ENCODE results near the gene GAS2L1.

The GAS2L1 gene

GRCh38 chr22:29308148-29308790 is 1.8 kb downstream of the GAS2L1 start:
- no peak for FAIRE-seq
- DNase-seq (ENCODE audit: extremely low spot score, insufficient read length, low read depth): no peak

DNA sequence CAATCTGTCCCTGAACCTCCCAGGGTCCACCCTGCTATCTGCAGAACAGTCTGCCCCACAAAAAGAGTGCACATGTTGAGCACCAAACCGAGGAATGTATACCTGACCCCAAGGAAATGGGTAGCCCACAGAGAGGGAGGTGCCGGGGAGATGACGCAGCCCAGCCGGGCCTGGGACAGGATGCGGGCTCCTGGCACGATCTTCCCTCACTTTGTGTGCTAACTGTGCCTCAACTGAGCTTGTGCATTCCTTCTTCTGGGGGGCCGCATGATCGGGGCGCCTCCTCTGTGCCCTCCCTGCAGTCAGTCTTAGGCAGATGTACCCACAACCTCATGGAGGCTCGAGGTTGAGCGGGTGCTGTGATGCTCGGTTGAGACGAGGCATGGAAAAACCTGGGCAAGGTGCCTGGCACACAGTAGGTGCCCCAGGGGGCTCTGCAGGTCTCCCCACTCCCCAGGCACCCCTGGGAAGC is 2.4 kb downstream of the GAS2L1 start:
- DNase-seq (ENCODE audit: extremely low spot score, insufficient read length, low read depth) (no peak), FAIRE-seq (no peak)

GRCh38 chr22:29309332-29310064 is 3.0 kb downstream of the GAS2L1 start:
- DNase-seq (ENCODE audit: extremely low spot score, insufficient read length, low read depth) (no peak), FAIRE-seq (no peak)

- DNase-seq (ENCODE audit: extremely low spot score, insufficient read length, low read depth) (no peak), FAIRE-seq (no peak)
Measured at GRCh38 chr22:29310065-29310862, 3.8 kb downstream of the GAS2L1 start.

- peak; percentile 46 for FAIRE-seq
- DNase-seq (ENCODE audit: extremely low spot score, insufficient read length, low read depth): peak; percentile 65
Measured at GRCh38 chr22:29310863-29311339, 4.5 kb downstream of the GAS2L1 start.

DNA sequence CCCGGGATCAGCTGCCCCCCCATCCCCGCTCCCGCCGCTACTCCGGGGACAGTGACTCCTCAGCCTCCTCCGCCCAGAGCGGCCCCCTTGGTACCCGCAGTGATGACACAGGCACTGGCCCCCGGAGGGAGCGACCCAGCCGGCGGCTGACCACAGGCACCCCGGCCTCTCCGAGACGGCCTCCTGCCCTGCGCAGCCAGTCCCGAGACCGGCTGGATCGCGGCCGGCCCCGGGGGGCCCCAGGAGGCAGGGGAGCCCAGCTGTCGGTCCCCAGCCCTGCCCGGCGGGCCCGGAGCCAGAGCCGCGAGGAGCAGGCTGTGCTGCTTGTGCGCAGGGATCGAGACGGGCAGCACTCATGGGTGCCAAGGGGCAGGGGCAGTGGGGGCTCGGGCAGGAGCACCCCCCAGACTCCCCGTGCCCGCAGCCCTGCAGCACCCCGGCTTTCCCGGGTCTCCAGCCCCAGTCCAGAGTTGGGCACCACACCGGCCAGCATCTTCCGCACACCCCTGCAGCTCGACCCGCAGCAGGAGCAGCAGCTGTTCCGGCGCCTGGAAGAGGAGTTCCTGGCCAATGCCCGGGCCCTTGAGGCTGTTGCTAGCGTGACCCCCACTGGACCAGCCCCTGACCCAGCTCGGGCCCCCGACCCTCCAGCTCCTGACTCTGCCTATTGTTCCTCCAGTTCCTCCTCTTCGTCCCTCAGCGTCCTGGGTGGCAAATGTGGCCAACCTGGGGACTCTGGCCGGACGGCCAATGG is 5.2 kb downstream of the GAS2L1 start:
- FAIRE-seq (no peak), DNase-seq (ENCODE audit: extremely low spot score, insufficient read length, low read depth) (no peak)

DNA sequence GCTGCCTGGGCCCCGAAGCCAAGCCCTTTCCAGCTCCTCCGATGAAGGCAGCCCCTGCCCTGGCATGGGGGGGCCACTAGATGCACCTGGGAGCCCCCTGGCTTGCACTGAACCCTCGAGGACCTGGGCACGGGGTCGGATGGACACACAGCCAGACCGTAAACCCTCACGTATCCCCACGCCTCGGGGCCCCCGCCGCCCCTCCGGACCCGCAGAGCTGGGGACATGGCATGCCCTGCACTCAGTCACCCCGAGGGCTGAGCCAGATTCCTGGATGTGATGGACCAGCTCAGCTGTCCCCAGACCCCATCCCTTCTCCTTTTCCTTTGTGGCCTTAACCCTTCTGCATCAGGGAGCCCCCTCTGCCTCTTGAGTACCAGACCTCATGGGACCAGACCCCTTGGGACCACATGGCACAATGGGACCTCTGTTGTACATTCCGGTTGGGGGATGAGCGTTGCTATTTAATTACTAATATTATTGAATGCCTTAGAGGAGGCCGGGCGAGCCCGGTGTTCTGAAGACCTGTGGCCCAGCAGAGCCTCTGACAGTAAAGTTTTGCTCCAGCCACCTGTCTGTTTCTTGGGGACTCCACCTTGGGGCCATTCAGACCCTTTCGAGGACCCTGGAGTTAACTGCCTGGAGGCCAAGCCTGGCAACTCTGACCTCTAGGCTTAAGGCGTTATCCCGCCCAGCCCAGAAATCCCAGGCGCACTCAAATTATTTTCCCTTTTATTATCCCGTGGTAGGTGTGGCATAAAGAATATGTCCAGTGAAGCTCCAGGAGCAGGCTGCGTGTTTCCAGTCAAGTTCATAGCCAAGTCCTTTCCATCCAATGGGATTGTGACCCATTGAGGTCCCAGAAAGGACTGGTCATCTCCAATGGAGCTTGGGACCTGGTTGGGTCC is 6.0 kb downstream of the GAS2L1 start:
- DNase-seq (ENCODE audit: extremely low spot score, insufficient read length, low read depth): no peak
- FAIRE-seq: no peak

DNA sequence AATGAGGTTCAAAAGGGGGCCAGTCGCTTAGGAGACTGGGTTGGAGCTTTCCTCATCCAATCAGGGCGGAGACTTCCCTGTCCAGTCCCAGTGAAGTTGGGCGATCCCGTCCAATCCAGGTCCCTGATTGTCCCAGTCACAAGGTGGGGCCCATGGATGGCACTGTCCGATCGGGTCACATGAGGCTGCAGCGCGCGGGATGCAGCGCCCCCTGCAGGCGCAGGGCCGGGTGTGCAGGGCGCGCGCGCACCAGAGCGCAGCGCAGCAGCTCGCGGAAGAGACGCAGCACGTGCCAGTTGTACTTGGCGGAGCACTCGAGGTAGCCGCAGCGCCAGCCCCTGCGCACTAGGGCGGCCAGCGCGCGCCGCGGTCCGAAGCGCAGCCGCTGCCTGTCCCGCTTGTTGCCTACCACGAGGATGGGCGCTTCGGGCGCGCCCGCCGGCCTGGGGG is 6.7 kb downstream of the GAS2L1 start:
- no peak for FAIRE-seq
- DNase-seq (ENCODE audit: extremely low spot score, insufficient read length, low read depth): no peak

DNA sequence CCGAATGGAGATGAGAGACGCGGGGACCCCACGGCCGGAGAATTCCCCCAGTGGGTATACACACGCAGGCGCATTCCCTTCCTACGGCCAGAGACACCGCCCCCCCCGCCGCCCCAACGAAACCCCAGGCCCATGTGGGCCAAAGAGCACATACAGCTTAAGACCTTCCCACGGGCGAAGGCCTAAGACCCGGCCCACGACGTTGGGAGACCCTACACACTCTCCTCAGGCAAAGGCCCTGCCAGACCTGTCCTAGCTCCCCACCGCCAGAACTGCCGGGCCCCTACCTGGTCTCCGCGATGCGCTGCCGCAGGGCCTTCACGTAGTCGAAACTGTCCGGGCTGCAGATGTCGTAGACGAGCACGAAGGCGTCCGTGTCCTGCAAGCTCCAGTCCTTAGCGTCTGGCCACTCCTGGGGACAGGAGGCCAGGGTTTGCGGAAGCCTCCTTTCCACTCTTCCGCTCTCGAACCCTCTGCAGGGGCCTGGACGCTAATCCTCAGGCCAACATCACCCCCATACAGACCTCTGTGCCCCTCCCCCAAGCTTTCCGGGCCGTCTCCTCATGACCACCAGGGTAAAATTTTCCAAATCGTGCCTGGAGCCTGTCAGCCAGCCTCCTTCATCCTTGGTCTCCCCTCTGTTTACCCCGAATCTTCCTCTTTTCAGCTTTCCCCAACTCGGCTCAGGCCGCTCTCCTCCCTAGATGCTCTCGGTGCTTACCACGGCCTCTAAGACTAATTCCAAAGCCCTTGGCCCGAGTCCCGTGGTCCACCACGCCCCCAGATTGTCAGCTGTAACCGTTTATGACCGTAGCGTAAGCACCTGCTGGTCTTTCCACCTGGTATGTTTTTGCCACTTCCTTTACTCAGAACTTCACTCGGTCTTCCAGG is 7.4 kb downstream of the GAS2L1 start:
- no peak for FAIRE-seq
- no peak for DNase-seq (ENCODE audit: extremely low spot score, insufficient read length, low read depth)

- no peak for DNase-seq (ENCODE audit: extremely low spot score, insufficient read length, low read depth)
- no peak for FAIRE-seq
Measured at GRCh38 chr22:29314537-29315285, 8.3 kb downstream of the GAS2L1 start.

- FAIRE-seq (no peak), DNase-seq (ENCODE audit: extremely low spot score, insufficient read length, low read depth) (no peak)
Measured at GRCh38 chr22:29315286-29316140, 9.1 kb downstream of the GAS2L1 start, which contains the start of gene RASL10A. Gene RASL10A (minus strand): TSS chr22:29315697. CDS start chr22:29315246, 451 bp downstream.

DNA sequence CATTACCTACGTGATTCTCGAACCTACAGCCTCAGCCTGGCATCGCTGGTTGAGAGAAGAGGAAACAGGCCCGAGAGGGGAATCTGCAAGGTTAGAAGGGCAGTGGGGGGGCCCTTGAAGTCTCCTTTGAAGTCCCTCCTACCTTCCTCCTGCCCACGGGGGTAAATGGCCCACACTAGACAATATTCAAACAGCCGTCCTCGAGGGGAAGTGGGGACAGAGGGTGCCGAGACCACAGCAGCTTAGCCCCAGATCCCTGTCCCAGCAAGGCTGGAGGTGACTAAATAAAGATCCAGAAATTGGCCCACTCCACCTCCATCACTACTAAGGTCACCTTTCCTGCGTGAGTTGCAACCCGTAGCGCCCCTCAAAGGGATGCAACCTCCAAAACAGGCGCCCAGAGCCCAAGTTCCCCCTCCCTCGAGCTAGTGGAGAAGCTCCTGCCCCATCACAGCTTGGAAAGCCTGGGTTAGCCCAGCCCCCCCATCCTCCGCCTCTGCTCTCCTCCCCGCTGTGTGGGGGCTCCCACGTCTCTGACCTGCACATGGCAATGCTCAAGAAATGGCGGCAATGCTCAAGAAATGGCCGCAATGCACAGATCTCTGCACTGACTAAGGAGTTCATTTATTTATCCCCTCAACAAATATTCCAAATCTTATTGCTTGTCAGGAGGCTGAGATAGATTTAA is 9.8 kb downstream of the GAS2L1 start:
- no peak for DNase-seq (ENCODE audit: extremely low spot score, insufficient read length, low read depth)
- FAIRE-seq: no peak

DNA sequence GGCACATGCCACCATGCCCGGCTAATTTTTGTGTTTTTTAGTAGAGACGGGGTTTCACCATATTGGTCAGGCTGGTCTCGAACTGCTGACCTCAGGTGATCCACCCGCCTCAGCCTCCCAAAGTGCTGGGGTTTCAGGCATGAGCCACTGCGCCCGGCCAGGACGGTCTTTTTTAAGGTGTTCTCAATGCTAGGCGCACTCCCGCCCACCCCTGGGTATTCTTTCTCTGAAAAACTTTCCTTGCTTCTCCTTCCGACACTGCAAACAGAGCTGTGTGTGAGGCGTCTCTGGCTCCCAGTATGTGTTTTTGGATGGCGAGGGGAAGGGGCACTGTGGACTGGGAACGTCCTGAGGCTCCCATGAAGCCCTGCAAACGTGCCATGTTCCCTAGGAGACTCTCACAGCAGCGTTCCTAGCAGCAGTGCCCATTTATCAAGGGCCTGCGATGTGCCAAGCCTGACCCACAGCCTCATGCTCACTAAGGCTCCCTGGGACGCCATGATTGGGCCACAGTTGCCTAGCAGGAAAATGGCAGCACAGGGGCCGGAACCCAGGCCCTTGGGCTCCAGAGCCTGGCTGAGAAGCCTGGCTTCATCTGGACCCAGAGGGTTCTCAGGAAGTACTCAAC is 11.5 kb downstream of the GAS2L1 start:
- no peak for FAIRE-seq
- no peak for DNase-seq (ENCODE audit: extremely low spot score, insufficient read length, low read depth)

DNA sequence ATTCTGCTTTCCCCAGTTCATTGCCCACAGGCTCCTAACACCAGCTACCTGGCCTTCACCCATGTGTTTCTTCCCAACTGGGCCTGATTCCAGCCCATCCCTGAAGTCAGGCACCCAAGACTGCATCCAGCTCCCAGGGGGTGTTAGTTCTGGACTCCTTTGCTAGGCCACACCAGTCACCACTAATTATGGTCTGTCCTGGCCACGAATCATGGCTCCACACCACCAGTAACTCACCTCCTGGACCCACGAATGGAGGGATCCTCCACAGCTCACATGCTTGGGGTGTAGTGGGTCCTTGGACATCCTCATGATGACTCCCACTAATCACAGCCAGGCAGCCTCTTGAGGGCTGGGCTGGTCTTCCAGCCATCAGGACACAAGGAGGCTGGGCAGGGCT is 12.6 kb downstream of the GAS2L1 start:
- DNase-seq (ENCODE audit: extremely low spot score, insufficient read length, low read depth) (no peak), FAIRE-seq (no peak)

DNA sequence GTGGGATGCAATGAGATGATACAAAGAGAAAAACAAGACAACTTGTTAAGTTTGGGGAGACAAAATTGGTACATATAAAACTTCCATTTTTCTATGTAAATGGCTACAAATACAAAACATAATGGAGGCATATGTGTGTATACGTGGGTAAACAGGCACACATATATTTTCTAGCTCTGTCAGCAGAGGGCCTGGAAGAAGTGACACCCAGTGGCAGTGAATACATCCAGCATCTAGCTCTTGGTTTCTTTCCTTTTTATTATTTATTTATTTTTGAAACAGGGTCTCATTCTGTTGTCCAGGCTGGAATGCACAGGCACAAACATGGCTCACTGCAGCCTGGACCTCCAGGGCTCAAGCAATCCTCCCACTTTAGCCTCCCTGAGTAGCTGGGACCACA is 14.1 kb downstream of the GAS2L1 start:
- FAIRE-seq: no peak

More for the DNA sequence above, 14.1 kb downstream of the GAS2L1 start:
- no peak for DNase-seq (ENCODE audit: extremely low spot score, insufficient read length, low read depth)

Data from GM18507 (cell line).